ENCODE results near the gene CALD1. TPM values are rescaled to one million over a fixed set of nuclear protein-coding genes. Genes with fewer than 3 reads are reported as not detected.

CALD1 gene
- total and polyA plus RNA-seq, 11 donors: 89.6 to 186 (median 125) TPM

- DNase-seq (no peak), ATAC-seq (no peak)
- no peaks in the 10 kb centered on the region for H3K9me3 ChIP-seq
- no peaks in the 10 kb centered on the region for H3K36me3 ChIP-seq
- H3K27ac ChIP-seq: peak overlapping the region in 5 of 12 donors; percentile 10 to 75 (median 31)
- intact Hi-C loops (cut with DNase I): no loop called here
- H3K4me3 ChIP-seq: no peak overlapping the region
- WGBS, 4 donors: 63 to 83% (median 69%) methylated on average over 1 of the region's 1 CpG
- TF ChIP-seq, protein P1, sequence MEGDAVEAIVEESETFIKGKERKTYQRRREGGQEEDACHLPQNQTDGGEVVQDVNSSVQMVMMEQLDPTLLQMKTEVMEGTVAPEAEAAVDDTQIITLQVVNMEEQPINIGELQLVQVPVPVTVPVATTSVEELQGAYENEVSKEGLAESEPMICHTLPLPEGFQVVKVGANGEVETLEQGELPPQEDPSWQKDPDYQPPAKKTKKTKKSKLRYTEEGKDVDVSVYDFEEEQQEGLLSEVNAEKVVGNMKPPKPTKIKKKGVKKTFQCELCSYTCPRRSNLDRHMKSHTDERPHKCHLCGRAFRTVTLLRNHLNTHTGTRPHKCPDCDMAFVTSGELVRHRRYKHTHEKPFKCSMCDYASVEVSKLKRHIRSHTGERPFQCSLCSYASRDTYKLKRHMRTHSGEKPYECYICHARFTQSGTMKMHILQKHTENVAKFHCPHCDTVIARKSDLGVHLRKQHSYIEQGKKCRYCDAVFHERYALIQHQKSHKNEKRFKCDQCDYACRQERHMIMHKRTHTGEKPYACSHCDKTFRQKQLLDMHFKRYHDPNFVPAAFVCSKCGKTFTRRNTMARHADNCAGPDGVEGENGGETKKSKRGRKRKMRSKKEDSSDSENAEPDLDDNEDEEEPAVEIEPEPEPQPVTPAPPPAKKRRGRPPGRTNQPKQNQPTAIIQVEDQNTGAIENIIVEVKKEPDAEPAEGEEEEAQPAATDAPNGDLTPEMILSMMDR (IDR thresholded peaks at IDR 0.05): no peak
- no peak for TF ChIP-seq POLR2A (IDR thresholded peaks at IDR 0.05)
- peaks cover 0 to 31% (median 17%) of the 10 kb centered on the region in 12 donors for H3K4me1 ChIP-seq
- H3K27me3 ChIP-seq: no peaks in the 10 kb centered on the region
Measured at GRCh38 chr7:134731616-134732015, 47.8 kb upstream of the CALD1 start.

GRCh38 chr7:134732728-134733127, 46.7 kb upstream of the CALD1 start:
- Histone ChIP-seq H3K36me3 (no peaks in the 10 kb centered on the region), H3K27me3 (no peaks in the 10 kb centered on the region), H3K9me3 (no peaks in the 10 kb centered on the region), H3K4me3 (no peak overlapping the region), H3K27ac (no peak overlapping the region), H3K4me1 (peaks cover 0 to 36% (median 17%) of the 10 kb centered on the region in 12 donors)
- intact Hi-C loops (cut with DNase I): no loop called here
- no peak for TF ChIP-seq POLR2A (IDR thresholded peaks at IDR 0.05)
- TF ChIP-seq, protein P1 (IDR thresholded peaks at IDR 0.05): no peak
- WGBS, 4 donors: 82 to 84% (median 82%) methylated on average over 6 of the region's 6 CpGs
- ATAC-seq: no peak
- no peak for DNase-seq

DNA sequence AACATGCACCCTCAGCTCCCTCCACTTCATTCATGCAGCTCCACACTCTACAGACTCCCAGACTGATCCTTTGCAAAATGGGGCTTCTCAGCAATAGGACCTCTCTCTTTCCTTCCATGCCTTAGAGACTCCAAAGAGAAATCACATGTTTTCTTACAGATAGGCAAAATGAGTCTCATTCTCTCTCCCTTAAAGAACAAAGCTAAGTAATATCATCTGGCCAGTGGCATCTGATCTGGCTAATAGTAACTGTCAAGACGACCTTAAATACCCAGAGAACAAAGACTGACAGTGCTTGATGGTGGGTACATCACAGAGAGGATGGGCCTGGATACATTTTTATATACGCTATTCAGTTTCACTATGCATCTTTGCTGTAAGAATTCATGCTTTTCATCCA, 43.1 kb upstream of the CALD1 start:
- Histone ChIP-seq H3K27ac (no peak overlapping the region), H3K4me1 (peaks cover 0 to 39% (median 3%) of the 10 kb centered on the region in 12 donors), H3K9me3 (no peaks in the 10 kb centered on the region), H3K36me3 (no peaks in the 10 kb centered on the region), H3K27me3 (no peaks in the 10 kb centered on the region), H3K4me3 (no peak overlapping the region)
- WGBS, 4 donors: 95 to 97% (median 96%) methylated on average over 2 of the region's 2 CpGs
- no peak for TF ChIP-seq POLR2A (IDR thresholded peaks at IDR 0.05)
- TF ChIP-seq, protein P1 (IDR thresholded peaks at IDR 0.05): no peak
- no peak for ATAC-seq
- no peak for DNase-seq
- intact Hi-C loops (cut with DNase I): no loop called here

GRCh38 chr7:134737566-134738345, 41.7 kb upstream of the CALD1 start:
- 68 to 77% (median 73%) methylated on average over 7 of the region's 7 CpGs for WGBS, 4 donors
- H3K9me3 ChIP-seq: no peaks in the 10 kb centered on the region
- peak overlapping the region in 9 of 12 donors; percentile 43 to 75 (median 53) for H3K27ac ChIP-seq
- H3K27me3 ChIP-seq: no peaks in the 10 kb centered on the region
- ATAC-seq (peak; percentile 47 to 78 (median 62)), DNase-seq (no peak)
- TF ChIP-seq POLR2A (IDR thresholded peaks at IDR 0.05): no peak
- TF ChIP-seq, protein P1 (IDR thresholded peaks at IDR 0.05): no peak
- intact Hi-C loops (cut with DNase I): no loop called here
- H3K36me3 ChIP-seq: no peaks in the 10 kb centered on the region
- peak overlapping the region in 3 of 12 donors; percentile 8 to 25 (median 9) for H3K4me3 ChIP-seq
- H3K4me1 ChIP-seq: peaks cover 0 to 41% (median 2%) of the 10 kb centered on the region in 12 donors
